K562 (cell line): ENCODE results near the gene GPT2. TPM values are rescaled to one million over a fixed set of nuclear protein-coding genes. Genes with fewer than 3 reads are reported as not detected.

Experiments
- ATAC-seq: fragments of 200-7000 bp; cut with Tn5 transposase; 3 replicates; pipeline ENCODE4 v1.9.1; 2020; ENCODE audit warnings: moderate library complexity
- BruUV-seq: library from RNA; stranded (reverse); fragments of 400-500 nt; replicated peaks from 2 replicates; lab custom pipeline; 2021; lab: Mats Ljungman, UMichigan
- CTCF ChIA-PET: fragments of 300-600 bp; formaldehyde crosslinking; extraction: SDS; loops from one replicate; lab custom pipeline; 2021; ENCODE audit warnings: low intra/inter-chr PET ratio; lab: Yijun Ruan, JAX
- POLR2A ChIA-PET: fragments of 300-600, 350-650 bp; sonication (Branson Sonifier 250); formaldehyde crosslinking; extraction: SDS; loops from one replicate; lab custom pipeline; 2021; ENCODE audit warnings: antibody characterized with exemption, inconsistent platforms; lab: Yijun Ruan, JAX
- DNase-seq, 4 experiments: peaks; one replicate each; pipeline versions ENCODE4 v3.0.0 to v3.0.0-alpha.2; 2011 to 2018; ENCODE audit warnings: low spot score in 3 of 4, mixed read lengths in 3 of 4; ENCODE audit errors: extremely low read depth in 1 of 4
- FAIRE-seq: peaks from 2 replicates; lab custom pipeline; 2011; peaks lifted over from hg19 to GRCh38; lab: Jason Lieb, UNC
- H2AFZ ChIP-seq: 2 replicates; pipeline ENCODE4 v1.6.0; 2011; ENCODE audit warnings: low read depth, low read length, control low read depth, inconsistent platforms
- H3K27ac ChIP-seq: fragments of 200-600 bp; 3 replicates; pipeline ENCODE4 v1.8.0; 2011; ENCODE audit warnings: low read depth, mild to moderate bottlenecking, control low read depth, inconsistent platforms, low read length, moderate library complexity, mixed read lengths; ENCODE audit errors: extremely low read depth
- H3K27me3 ChIP-seq, 2 experiments: fragments of 300-600 bp in 1 of 2; 2 replicates in 1 of 2; 3 replicates in 1 of 2; pipeline versions ENCODE4 v1.6.0 to v1.8.0; 2011; ENCODE audit warnings: inconsistent platforms in 2 of 2, low read length in 2 of 2, mild to moderate bottlenecking in 1 of 2, mixed read lengths in 1 of 2, moderate library complexity in 1 of 2; ENCODE audit not compliant: control insufficient read depth in 2 of 2, insufficient read depth in 2 of 2
- H3K36me3 ChIP-seq: fragments of 300-600 bp; 3 replicates; pipeline ENCODE4 v1.8.0; 2011; ENCODE audit warnings: mild to moderate bottlenecking, low read length, inconsistent platforms; ENCODE audit not compliant: control insufficient read depth, insufficient read depth
- H3K4me1 ChIP-seq, 2 experiments: fragments of 200-600 bp in 1 of 2; replicated peaks in 1 of 2; 2 replicates in 1 of 2; 3 replicates in 1 of 2; pipeline versions ENCODE4 v1.5.1 to v1.8.0; 2011; ENCODE audit warnings: inconsistent platforms in 2 of 2, low read length in 2 of 2, mild to moderate bottlenecking in 1 of 2, mixed read lengths in 1 of 2, moderate library complexity in 1 of 2; ENCODE audit not compliant: control insufficient read depth in 2 of 2, insufficient read depth in 2 of 2
- H3K4me2 ChIP-seq: 2 replicates; pipeline ENCODE4 v1.6.1; 2011; ENCODE audit warnings: low read length, control low read depth, inconsistent platforms, mixed read lengths; ENCODE audit not compliant: insufficient read depth
- H3K4me3 ChIP-seq: fragments of 200-600 bp; sonication (generic), shearing (Covaris generic); 2 replicates; pipeline ENCODE4 v1.5.1; 2016; ENCODE audit warnings: control low read depth, inconsistent platforms
- H3K79me2 ChIP-seq: fragments of 200-600 bp; 3 replicates; pipeline ENCODE4 v1.8.0; 2011; ENCODE audit warnings: low read length, inconsistent platforms; ENCODE audit not compliant: control insufficient read depth, insufficient read depth
- H3K9ac ChIP-seq, 2 experiments: 2 replicates each; pipeline versions ENCODE4 v1.6.0 to v1.6.1; 2011; ENCODE audit warnings: low read depth in 2 of 2, low read length in 2 of 2, control low read depth in 1 of 2, inconsistent platforms in 1 of 2, mild to moderate bottlenecking in 1 of 2, mixed read lengths in 1 of 2; ENCODE audit not compliant: insufficient read depth in 1 of 2
- H3K9me1 ChIP-seq: one replicate; pipeline ENCODE4 v1.6.0; 2011; ENCODE audit warnings: inconsistent platforms, mild to moderate bottlenecking, low read length, moderate library complexity; ENCODE audit not compliant: control insufficient read depth, insufficient read depth
- H3K9me3 ChIP-seq: replicated peaks from 2 replicates; pipeline ENCODE4 v1.5.1; 2011; ENCODE audit warnings: low read depth, low read length, inconsistent platforms; ENCODE audit not compliant: control insufficient read depth, insufficient read depth
- H4K20me1 ChIP-seq: replicated peaks from 2 replicates; pipeline ENCODE4 v1.6.1; 2011; ENCODE audit warnings: low read length, inconsistent platforms, mixed read lengths; ENCODE audit not compliant: control insufficient read depth, insufficient read depth
- CBFB ChIP-seq: sonication (generic); formaldehyde crosslinking; IDR thresholded peaks from 2 replicates; pipeline ENCODE4 v1.4.0; 2020; ENCODE audit warnings: mild to moderate bottlenecking, missing genetic modification reagents
- ZNF175 ChIP-seq: fragments of 200-800 bp; sonication (Bioruptor generic); IDR thresholded peaks from 2 replicates; pipeline ENCODE4 v1.6.1; 2016; ENCODE audit warnings: low read depth, mild to moderate bottlenecking, missing genetic modification characterization, missing compliant biosample characterization
- WGBS: fragments of 100-300 bp; shearing (Covaris generic); methylation state at CpG from one replicate; pipeline ENCODE4 v1.1.6; 2016; ENCODE audit warnings: low coverage, mixed read lengths; ENCODE audit not compliant: insufficient coverage; ENCODE audit errors: missing lambda C conversion rate; 5-methylcytosine and 5-hydroxymethylcytosine counted together
- in situ Hi-C: fragments of 300-500 bp; cut with MboI; formaldehyde crosslinking; loops from 4 replicates; pipeline ENCODE4 v1.15.0; 2018; ENCODE audit warnings: inconsistent platforms, mixed read lengths
- intact Hi-C: fragments of 100-400 bp; cut with micrococcal nuclease; formaldehyde crosslinking; loops from 2 replicates; pipeline ENCODE4 v1.14.2; 2022
- polyA plus RNA-seq, 8 experiments: library from polyadenylated mRNA; depleted of rRNA in 4 of 8; stranded (reverse) in 5 of 8; unstranded in 3 of 8; fragments of >200 nt; fragmentation: Nextera tagmentation in 2 of 8; fragmentation: Illumina TruSeq in 1 of 8; extraction: Ambion mirVana in 2 of 8; extraction: Trizol in 1 of 8; gene quantifications; 2 replicates each; pipeline versions ENCODE4 v1.2.1 to v1.2.3, GENCODE V29; 2011 to 2014; ENCODE audit warnings: inconsistent platforms in 1 of 8, missing spikeins in 1 of 8
- total RNA-seq, 7 experiments: library from RNA; depleted of rRNA in 6 of 7; stranded (reverse); fragments of >200 nt in 6 of 7; fragmentation: Illumina TruSeq in 2 of 7; extraction: Trizol in 2 of 7; gene quantifications; 2 replicates each; pipeline versions ENCODE4 v1.2.1 to v1.2.3, GENCODE V29; 2011 to 2021; ENCODE audit warnings: low replicate concordance in 1 of 7
- TF ChIP-seq, protein P1 (sequence below): fragments of 450-650 bp; formaldehyde crosslinking; IDR thresholded peaks from 2 replicates; pipeline ENCODE4 v1.4.0; 2022; ENCODE audit warnings: missing genetic modification characterization
- TF ChIP-seq, protein P2 (sequence below): sonication (generic); IDR thresholded peaks from 2 replicates; pipeline ENCODE4 v1.6.1; 2016
- TF ChIP-seq, protein P3 (sequence below): fragments of 250-450 bp; sonication (Bioruptor Pico); IDR thresholded peaks from 2 replicates; pipeline ENCODE4 v1.5.0; 2021; ENCODE audit warnings: mild to moderate bottlenecking, borderline replicate concordance
- TF ChIP-seq, protein P4 (sequence below): conservative IDR thresholded peaks from 2 replicates; pipeline ENCODE4 v1.6.1; 2011; ENCODE audit warnings: low read depth, mild to moderate bottlenecking, low read length; ENCODE audit not compliant: control insufficient read depth

The GPT2 gene
- total and polyA plus RNA-seq, 9 of the 15 experiments (the other 6 are each of a cell fraction or from before 2014, with no cell fraction given): 0.79 to 14.4 (median 5.8) TPM

DNA sequence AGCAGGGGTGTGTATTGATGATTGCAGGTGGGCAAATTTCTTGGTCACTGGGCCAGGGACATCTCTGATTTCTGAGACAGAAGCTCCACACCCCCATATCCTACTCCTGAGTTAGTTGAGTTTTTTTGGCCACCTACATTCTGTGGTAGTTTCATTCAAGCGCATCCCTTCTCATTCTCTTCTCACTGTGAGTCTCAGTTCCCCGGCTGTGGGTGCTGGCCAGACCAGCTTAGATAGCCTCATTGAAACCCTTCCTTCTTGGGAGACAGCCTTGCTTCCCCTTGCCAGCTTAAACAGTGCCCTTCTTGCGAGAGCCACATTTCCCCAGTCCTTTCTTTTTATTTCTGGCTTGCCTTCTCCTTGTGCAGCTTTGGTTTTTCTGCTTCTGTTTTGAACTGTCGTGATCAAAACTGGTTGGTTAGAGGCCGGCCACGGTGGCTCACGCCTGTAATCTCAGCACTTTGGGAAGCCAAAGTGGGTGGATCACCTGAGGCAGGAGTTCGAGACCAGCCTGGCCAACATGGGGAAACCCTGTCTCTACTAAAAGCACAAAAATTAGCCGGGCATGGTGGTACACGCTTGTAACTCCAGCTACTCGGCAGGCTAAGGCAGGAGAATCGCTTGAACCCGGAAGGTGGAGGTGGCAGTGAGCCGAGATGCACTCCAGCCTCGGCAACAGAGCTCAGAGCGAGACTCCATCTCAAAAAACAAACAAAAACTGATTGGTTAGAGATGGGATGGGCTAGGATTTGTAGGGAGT, 2.8 kb downstream of the GPT2 start:
- intact Hi-C loops: no loop called here
- H3K79me2 ChIP-seq: no peaks in the 10 kb centered on the region

DNA sequence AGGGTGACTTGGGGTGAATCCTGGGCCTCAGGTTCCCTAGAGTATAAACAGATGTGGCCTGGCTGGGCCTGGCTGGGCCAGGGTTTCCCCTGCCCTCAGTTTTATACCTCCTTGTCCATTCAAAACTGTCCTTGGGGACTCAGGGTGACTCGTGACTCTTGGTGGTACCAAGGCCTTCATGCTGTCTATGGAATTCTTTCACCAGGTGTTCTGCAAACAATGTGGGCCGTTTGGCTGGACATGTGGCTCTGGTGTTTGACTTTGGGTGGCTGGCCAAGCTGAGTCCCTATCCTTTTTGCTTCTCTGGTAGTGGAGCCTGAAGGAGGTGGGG, 3.3 kb downstream of the GPT2 start:
- H3K9me1 ChIP-seq: no peaks in the 10 kb centered on the region
- no peak overlapping the region for H3K4me2 ChIP-seq
- no peak for FAIRE-seq
- POLR2A ChIA-PET: interaction anchor here (0.7 kb wide), 1 partner anchor 140 kb away, joined by 3 read pairs; no protein-coding TSS in a partner anchor
- no peaks in the 10 kb centered on the region for H3K79me2 ChIP-seq
- no peak for ATAC-seq
- H3K4me1 ChIP-seq: peaks cover 16 to 17% of the 10 kb centered on the region in 2 experiments
- H3K27ac ChIP-seq: no peak overlapping the region
- no peak overlapping the region for H3K9ac ChIP-seq
- peaks cover 4% of the 10 kb centered on the region; the same call in 1 of the 2 replicates for H4K20me1 ChIP-seq
- DNase-seq: no peak
- no TSS peak for BruUV-seq
- no peak overlapping the region for H2AFZ ChIP-seq
- no peaks in the 10 kb centered on the region for H3K27me3 ChIP-seq
- TF ChIP-seq ZNF175 (CRISPR knock-in tag): no peak
- TF ChIP-seq, protein P1, sequence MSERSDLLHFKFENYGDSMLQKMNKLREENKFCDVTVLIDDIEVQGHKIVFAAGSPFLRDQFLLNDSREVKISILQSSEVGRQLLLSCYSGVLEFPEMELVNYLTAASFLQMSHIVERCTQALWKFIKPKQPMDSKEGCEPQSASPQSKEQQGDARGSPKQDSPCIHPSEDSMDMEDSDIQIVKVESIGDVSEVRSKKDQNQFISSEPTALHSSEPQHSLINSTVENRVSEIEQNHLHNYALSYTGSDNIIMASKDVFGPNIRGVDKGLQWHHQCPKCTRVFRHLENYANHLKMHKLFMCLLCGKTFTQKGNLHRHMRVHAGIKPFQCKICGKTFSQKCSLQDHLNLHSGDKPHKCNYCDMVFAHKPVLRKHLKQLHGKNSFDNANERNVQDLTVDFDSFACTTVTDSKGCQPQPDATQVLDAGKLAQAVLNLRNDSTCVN (CRISPR knock-in tag): no peak
- TF ChIP-seq, protein P2, sequence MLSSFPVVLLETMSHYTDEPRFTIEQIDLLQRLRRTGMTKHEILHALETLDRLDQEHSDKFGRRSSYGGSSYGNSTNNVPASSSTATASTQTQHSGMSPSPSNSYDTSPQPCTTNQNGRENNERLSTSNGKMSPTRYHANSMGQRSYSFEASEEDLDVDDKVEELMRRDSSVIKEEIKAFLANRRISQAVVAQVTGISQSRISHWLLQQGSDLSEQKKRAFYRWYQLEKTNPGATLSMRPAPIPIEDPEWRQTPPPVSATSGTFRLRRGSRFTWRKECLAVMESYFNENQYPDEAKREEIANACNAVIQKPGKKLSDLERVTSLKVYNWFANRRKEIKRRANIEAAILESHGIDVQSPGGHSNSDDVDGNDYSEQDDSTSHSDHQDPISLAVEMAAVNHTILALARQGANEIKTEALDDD: no peak
- TF ChIP-seq, protein P3, sequence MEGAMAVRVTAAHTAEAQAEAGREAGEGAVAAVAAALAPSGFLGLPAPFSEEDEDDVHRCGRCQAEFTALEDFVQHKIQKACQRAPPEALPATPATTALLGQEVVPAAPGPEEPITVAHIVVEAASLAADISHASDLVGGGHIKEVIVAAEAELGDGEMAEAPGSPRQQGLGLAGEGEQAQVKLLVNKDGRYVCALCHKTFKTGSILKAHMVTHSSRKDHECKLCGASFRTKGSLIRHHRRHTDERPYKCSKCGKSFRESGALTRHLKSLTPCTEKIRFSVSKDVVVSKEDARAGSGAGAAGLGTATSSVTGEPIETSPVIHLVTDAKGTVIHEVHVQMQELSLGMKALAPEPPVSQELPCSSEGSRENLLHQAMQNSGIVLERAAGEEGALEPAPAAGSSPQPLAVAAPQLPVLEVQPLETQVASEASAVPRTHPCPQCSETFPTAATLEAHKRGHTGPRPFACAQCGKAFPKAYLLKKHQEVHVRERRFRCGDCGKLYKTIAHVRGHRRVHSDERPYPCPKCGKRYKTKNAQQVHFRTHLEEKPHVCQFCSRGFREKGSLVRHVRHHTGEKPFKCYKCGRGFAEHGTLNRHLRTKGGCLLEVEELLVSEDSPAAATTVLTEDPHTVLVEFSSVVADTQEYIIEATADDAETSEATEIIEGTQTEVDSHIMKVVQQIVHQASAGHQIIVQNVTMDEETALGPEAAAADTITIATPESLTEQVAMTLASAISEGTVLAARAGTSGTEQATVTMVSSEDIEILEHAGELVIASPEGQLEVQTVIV (CRISPR knock-in tag): no peak
- TF ChIP-seq, all 486 proteins: peak for 0
- Histone ChIP-seq H3K36me3 (no peaks in the 10 kb centered on the region), H3K4me3 (no peak overlapping the region), H3K9me3 (no peaks in the 10 kb centered on the region)
- 18% methylated on average over 2 of the region's 2 CpGs for WGBS
- in situ Hi-C loops: no loop called here
- CTCF ChIA-PET: no interaction called here
- intact Hi-C loops: no loop called here

More for the DNA sequence above, 2.8 kb downstream of the GPT2 start:
- H4K20me1 ChIP-seq: peaks cover 4% of the 10 kb centered on the region; the same call in 1 of the 2 replicates
- WGBS: 64% methylated on average over 15 of the region's 16 CpGs
- ATAC-seq: no peak
- no peak overlapping the region for H3K9ac ChIP-seq
- H3K36me3 ChIP-seq: no peaks in the 10 kb centered on the region
- CTCF ChIA-PET: interaction anchor here (1.0 kb wide), 1 partner anchor 214 kb away, joined by 4 read pairs; no protein-coding TSS in a partner anchor
- no peak overlapping the region for H3K4me2 ChIP-seq
- H2AFZ ChIP-seq: no peak overlapping the region
- no peaks in the 10 kb centered on the region for H3K9me3 ChIP-seq
- in situ Hi-C loops: no loop called here
- H3K27ac ChIP-seq: no peak overlapping the region
- H3K27me3 ChIP-seq: no peaks in the 10 kb centered on the region
- DNase-seq: no peak
- POLR2A ChIA-PET: interaction anchor here (0.7 to 1.8 kb wide), 2 partner anchors 9 to 19 kb away, joined by 4 to 9 read pairs; no protein-coding TSS in a partner anchor
- TF ChIP-seq CBFB (CRISPR knock-in tag): no peak
- TF ChIP-seq, protein P4, sequence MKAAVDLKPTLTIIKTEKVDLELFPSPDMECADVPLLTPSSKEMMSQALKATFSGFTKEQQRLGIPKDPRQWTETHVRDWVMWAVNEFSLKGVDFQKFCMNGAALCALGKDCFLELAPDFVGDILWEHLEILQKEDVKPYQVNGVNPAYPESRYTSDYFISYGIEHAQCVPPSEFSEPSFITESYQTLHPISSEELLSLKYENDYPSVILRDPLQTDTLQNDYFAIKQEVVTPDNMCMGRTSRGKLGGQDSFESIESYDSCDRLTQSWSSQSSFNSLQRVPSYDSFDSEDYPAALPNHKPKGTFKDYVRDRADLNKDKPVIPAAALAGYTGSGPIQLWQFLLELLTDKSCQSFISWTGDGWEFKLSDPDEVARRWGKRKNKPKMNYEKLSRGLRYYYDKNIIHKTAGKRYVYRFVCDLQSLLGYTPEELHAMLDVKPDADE: no peak
- TF ChIP-seq, all 486 proteins: peak for 0
- no peak overlapping the region for H3K4me3 ChIP-seq
- H3K9me1 ChIP-seq: no peaks in the 10 kb centered on the region
- H3K4me1 ChIP-seq: peaks cover 17 to 19% of the 10 kb centered on the region in 2 experiments
- BruUV-seq: no TSS peak
- peak; percentile 65 for FAIRE-seq
